Measurements from ENCODE around the gene SUPV3L1. TPM values are rescaled to one million over a fixed set of nuclear protein-coding genes. Genes with fewer than 3 reads are reported as not detected.

SUPV3L1 gene
- total and polyA plus RNA-seq, 9 of the 15 experiments (the other 6 are each of a cell fraction or from before 2014, with no cell fraction given), result 45.2 to 156 (median 92.6) TPM

- no peak for TF ChIP-seq SMARCA5 (IDR thresholded peaks at IDR 0.05)
- no peak for TF ChIP-seq STAT6 (CRISPR knock-in tag; IDR thresholded peaks at IDR 0.05)
- TF ChIP-seq HMG20B (CRISPR knock-in tag; IDR thresholded peaks at IDR 0.05), result no peak
- peak; percentile 43 for TF ChIP-seq ZNF589 (CRISPR knock-in tag; IDR thresholded peaks at IDR 0.05; ENCODE audit: low read depth)
- no peak for TF ChIP-seq ATF1 (CRISPR knock-in tag; IDR thresholded peaks at IDR 0.05)
- peak; percentile 42 for TF ChIP-seq ATF1 (tag; IDR thresholded peaks at IDR 0.05)
- peak; percentile 30 for TF ChIP-seq HDAC3 (IDR thresholded peaks at IDR 0.05; ENCODE audit: borderline replicate concordance, partially characterized antibody)
- no peak for TF ChIP-seq UBTF (IDR thresholded peaks at IDR 0.05; ENCODE audit: borderline replicate concordance in 1 of 2, low read depth in 2 of 2, low read length in 2 of 2)
Observed at GRCh38 chr10:69213591-69214311, 33.7 kb downstream of the SUPV3L1 start (continued).

Data from K562 (cell line).